Fibroblast of lung (primary cell): ENCODE results near the gene HBA1. TPM values are rescaled to one million over a fixed set of nuclear protein-coding genes. Genes with fewer than 3 reads are reported as not detected.

Experiments used
- DNase-seq, 2 donors: peaks; one replicate each; pipeline versions ENCODE4 v3.0.0 to v3.0.0-alpha.2; 2010; ENCODE audit warnings: low read depth in 2 of 2
- H2AFZ ChIP-seq: 2 replicates; pipeline ENCODE4 v1.5.1; 2012; ENCODE audit warnings: low read length, control low read depth, inconsistent platforms
- H3K27ac ChIP-seq: 2 replicates; pipeline ENCODE4 v1.5.1; 2011; ENCODE audit warnings: low read length, control low read depth; ENCODE audit not compliant: insufficient read depth
- H3K27me3 ChIP-seq: 2 replicates; pipeline ENCODE4 v1.5.1; 2011; ENCODE audit warnings: mild to moderate bottlenecking, low read length; ENCODE audit not compliant: control insufficient read depth, insufficient read depth
- H3K36me3 ChIP-seq: 2 replicates; pipeline ENCODE4 v1.5.1; 2011; ENCODE audit warnings: low read length; ENCODE audit not compliant: control insufficient read depth, insufficient read depth
- H3K4me1 ChIP-seq: 2 replicates; pipeline ENCODE4 v1.5.1; 2011; ENCODE audit warnings: low read length; ENCODE audit not compliant: control insufficient read depth, insufficient read depth; ENCODE audit errors: extremely low read depth
- H3K4me2 ChIP-seq: 2 replicates; pipeline ENCODE4 v1.5.1; 2011; ENCODE audit warnings: low read length, control low read depth; ENCODE audit not compliant: insufficient read depth; ENCODE audit errors: extremely low read depth
- H3K4me3 ChIP-seq, 4 experiments: fragments of 200-600 bp in 1 of 4; sonication (generic) in 1 of 4; replicated peaks in 1 of 4; 2 replicates each; pipeline ENCODE4 v1.5.1; 2011 to 2016; ENCODE audit warnings: low read length in 4 of 4, low read depth in 3 of 4, mild to moderate bottlenecking in 3 of 4, control low read depth in 2 of 4, inconsistent platforms in 1 of 4, mixed read lengths in 1 of 4; ENCODE audit not compliant: insufficient read depth in 1 of 4; ENCODE audit errors: control extremely low read depth in 1 of 4
- H3K79me2 ChIP-seq: 2 replicates; pipeline ENCODE4 v1.5.1; 2012; ENCODE audit warnings: mild to moderate bottlenecking, low read length, inconsistent platforms; ENCODE audit not compliant: control insufficient read depth, insufficient read depth
- H3K9ac ChIP-seq: 2 replicates; pipeline ENCODE4 v1.5.1; 2011; ENCODE audit warnings: mild to moderate bottlenecking, low read length, control low read depth; ENCODE audit not compliant: insufficient read depth
- H3K9me3 ChIP-seq: 2 replicates; pipeline ENCODE4 v1.5.1; 2012; ENCODE audit warnings: low read depth, low read length; ENCODE audit not compliant: control insufficient read depth, insufficient read depth
- H4K20me1 ChIP-seq: 2 replicates; pipeline ENCODE4 v1.5.1; 2011; ENCODE audit warnings: low read length; ENCODE audit not compliant: control insufficient read depth, insufficient read depth; ENCODE audit errors: extremely low read depth
- CTCF ChIP-seq, 2 donors: IDR thresholded peaks in 1 of 2; conservative IDR thresholded peaks in 1 of 2; 1 replicate in 1 of 2; 2 replicates in 1 of 2; pipeline ENCODE4 v1.5.1; 2011 to 2012; ENCODE audit warnings: low read length in 2 of 2, control low read depth in 1 of 2, inconsistent platforms in 1 of 2, low read depth in 1 of 2, mild to moderate bottlenecking in 1 of 2
- EZH2 ChIP-seq: IDR thresholded peaks from 2 replicates; pipeline ENCODE4 v1.5.1; 2012; ENCODE audit warnings: low read length, control low read depth, mild to moderate bottlenecking; ENCODE audit errors: missing control alignments
- polyA plus RNA-seq, 2 donors: library from polyadenylated mRNA; depleted of rRNA in 1 of 2; stranded (reverse) in 1 of 2; unstranded in 1 of 2; fragments of >200 nt; gene quantifications; 2 replicates each; pipeline ENCODE4 v1.2.1, GENCODE V29; 2011 to 2012; ENCODE audit warnings: missing spikeins in 1 of 2
- total RNA-seq: library from RNA; depleted of rRNA; stranded (reverse); fragments of >200 nt; gene quantifications from 2 replicates; pipeline ENCODE4 v1.2.1, GENCODE V29; 2014

The HBA1 gene
- total and polyA plus RNA-seq, 2 donors (not counting 1 experiment from before 2014, with no cell fraction given) = 0.69 TPM; not detected in 1

- no peak overlapping the region for H3K4me2 ChIP-seq
- peaks cover 6% of the 10 kb centered on the region for H3K4me1 ChIP-seq
- H3K79me2 ChIP-seq = no peaks in the 10 kb centered on the region
- DNase-seq = no peak
- H3K27me3 ChIP-seq = peaks cover 32% of the 10 kb centered on the region
- peaks cover 4% of the 10 kb centered on the region for H3K36me3 ChIP-seq
- no peak overlapping the region for H2AFZ ChIP-seq
- H4K20me1 ChIP-seq = no peaks in the 10 kb centered on the region
- H3K4me3 ChIP-seq = no peak overlapping the region
- H3K9me3 ChIP-seq = no peaks in the 10 kb centered on the region
- H3K9ac ChIP-seq = no peak overlapping the region
- TF ChIP-seq EZH2 = no peak
- no peak for TF ChIP-seq CTCF (conservative IDR thresholded peaks at IDR 0.05 in 1 of 2, IDR thresholded peaks at IDR 0.05 in 1 of 2; ENCODE audit: low read depth in 1 of 2, low read length in 2 of 2)
- no peak overlapping the region for H3K27ac ChIP-seq
Measured at GRCh38 chr16:177981-178667, 1.6 kb downstream of the HBA1 start.

- no peak for DNase-seq
- no peaks in the 10 kb centered on the region for H3K9me3 ChIP-seq
- no peak overlapping the region for H3K9ac ChIP-seq
- peaks cover 6% of the 10 kb centered on the region for H3K4me1 ChIP-seq
- peaks cover 32% of the 10 kb centered on the region for H3K27me3 ChIP-seq
- H4K20me1 ChIP-seq = no peaks in the 10 kb centered on the region
- no peak overlapping the region for H3K27ac ChIP-seq
- no peak overlapping the region for H3K4me3 ChIP-seq
- H3K36me3 ChIP-seq = peaks cover 4% of the 10 kb centered on the region
- no peak for TF ChIP-seq EZH2
- no peak for TF ChIP-seq CTCF (conservative IDR thresholded peaks at IDR 0.05 in 1 of 2, IDR thresholded peaks at IDR 0.05 in 1 of 2; ENCODE audit: low read depth in 1 of 2, low read length in 2 of 2)
- H3K4me2 ChIP-seq = no peak overlapping the region
- H2AFZ ChIP-seq = no peak overlapping the region
- H3K79me2 ChIP-seq = no peaks in the 10 kb centered on the region
Measured at GRCh38 chr16:178668-179015, 2.2 kb downstream of the HBA1 start.

GRCh38 chr16:179211-180092 lies 3.0 kb downstream of the HBA1 start:
- Histone ChIP-seq H3K79me2 (no peaks in the 10 kb centered on the region), H4K20me1 (no peaks in the 10 kb centered on the region), H3K4me1 (peaks cover 6% of the 10 kb centered on the region), H3K4me3 (no peak overlapping the region), H3K9me3 (no peaks in the 10 kb centered on the region), H3K36me3 (peaks cover 4% of the 10 kb centered on the region), H2AFZ (no peak overlapping the region), H3K4me2 (no peak overlapping the region), H3K27me3 (peaks cover 32% of the 10 kb centered on the region), H3K27ac (no peak overlapping the region), H3K9ac (no peak overlapping the region)
- TF ChIP-seq EZH2 (no peak), CTCF (conservative IDR thresholded peaks at IDR 0.05 in 1 of 2, IDR thresholded peaks at IDR 0.05 in 1 of 2; ENCODE audit: low read depth in 1 of 2, low read length in 2 of 2) (no peak)
- no peak for DNase-seq
